Osteoblast (primary cell): Measurements from ENCODE around the gene ADCY5. TPM values are rescaled to one million over a fixed set of nuclear protein-coding genes. Genes with fewer than 3 reads are reported as not detected.
A peak's percentile ranks its signal among the peaks of the same experiment; 100 is the strongest.

Experiments used
- DNase-seq: peaks from one replicate; pipeline ENCODE4 v3.0.0; 2011; ENCODE audit warnings: low spot score, mixed read lengths; ENCODE audit not compliant: insufficient read length; ENCODE audit errors: missing footprints
- H2AFZ ChIP-seq: 2 replicates; pipeline ENCODE4 v1.6.0; 2011; ENCODE audit warnings: mild to moderate bottlenecking, low read length
- H3K27ac ChIP-seq: 2 replicates; pipeline ENCODE4 v1.5.1; 2011; ENCODE audit warnings: mild to moderate bottlenecking, low read depth, low read length, moderate library complexity
- H3K27me3 ChIP-seq: 2 replicates; pipeline ENCODE4 v1.6.0; 2012; ENCODE audit warnings: mild to moderate bottlenecking, control low read depth, inconsistent platforms, low read length, moderate library complexity; ENCODE audit not compliant: insufficient read depth
- H3K36me3 ChIP-seq: 2 replicates; pipeline ENCODE4 v1.5.1; 2011; ENCODE audit warnings: mild to moderate bottlenecking, low read length, control low read depth, moderate library complexity; ENCODE audit not compliant: insufficient read depth
- H3K4me1 ChIP-seq: 2 replicates; pipeline ENCODE4 v1.5.1; 2011; ENCODE audit warnings: mild to moderate bottlenecking, low read length, control low read depth, moderate library complexity; ENCODE audit not compliant: insufficient read depth
- H3K4me2 ChIP-seq: 2 replicates; pipeline ENCODE4 v1.6.0; 2011; ENCODE audit warnings: mild to moderate bottlenecking, low read length; ENCODE audit not compliant: insufficient read depth
- H3K4me3 ChIP-seq: fragments of 200-600 bp; sonication (generic); 3 replicates; pipeline ENCODE4 v1.5.1; 2012; ENCODE audit warnings: mild to moderate bottlenecking, low read length, inconsistent platforms; ENCODE audit not compliant: insufficient read depth
- H3K79me2 ChIP-seq: 2 replicates; pipeline ENCODE4 v1.6.0; 2012; ENCODE audit warnings: mild to moderate bottlenecking, low read length, control low read depth, inconsistent platforms; ENCODE audit not compliant: insufficient read depth
- H3K9me3 ChIP-seq: 2 replicates; pipeline ENCODE4 v1.5.1; 2011; ENCODE audit warnings: low read depth, low read length, control low read depth
- H4K20me1 ChIP-seq: 2 replicates; pipeline ENCODE4 v1.6.0; 2012; ENCODE audit warnings: mild to moderate bottlenecking, low read length, control low read depth; ENCODE audit not compliant: insufficient read depth
- CTCF ChIP-seq: IDR thresholded peaks from 2 replicates; pipeline ENCODE4 v1.5.1; 2011; ENCODE audit warnings: mild to moderate bottlenecking, low read depth, low read length, moderate library complexity; ENCODE audit errors: extremely low read depth
- total RNA-seq: library from RNA; depleted of rRNA; stranded (reverse); fragments of >200 nt; gene quantifications from 2 replicates; pipeline ENCODE4 v1.2.3, GENCODE V29; 2012

The ADCY5 gene
- total RNA-seq, 1 donor, result 0.72 TPM

GRCh38 chr3:123412076-123412475 lies 36.8 kb downstream of the ADCY5 start:
- H3K4me1 ChIP-seq, result no peaks in the 10 kb centered on the region
- H3K27me3 ChIP-seq, result peaks cover 49% of the 10 kb centered on the region
- TF ChIP-seq CTCF, result no peak
- no peak overlapping the region for H2AFZ ChIP-seq
- H3K4me3 ChIP-seq, result no peak overlapping the region
- no peak overlapping the region for H3K4me2 ChIP-seq
- no peaks in the 10 kb centered on the region for H4K20me1 ChIP-seq
- no peaks in the 10 kb centered on the region for H3K36me3 ChIP-seq
- no peak overlapping the region for H3K27ac ChIP-seq
- H3K79me2 ChIP-seq, result no peaks in the 10 kb centered on the region
- no peaks in the 10 kb centered on the region for H3K9me3 ChIP-seq
- no peak for DNase-seq

GRCh38 chr3:123411340-123412040 lies 37.4 kb downstream of the ADCY5 start:
- H3K27me3 ChIP-seq, result peaks cover 43% of the 10 kb centered on the region
- no peak overlapping the region for H3K4me3 ChIP-seq
- no peak overlapping the region for H3K27ac ChIP-seq
- H3K4me2 ChIP-seq, result no peak overlapping the region
- no peaks in the 10 kb centered on the region for H3K9me3 ChIP-seq
- H3K4me1 ChIP-seq, result no peaks in the 10 kb centered on the region
- no peaks in the 10 kb centered on the region for H3K36me3 ChIP-seq
- H3K79me2 ChIP-seq, result no peaks in the 10 kb centered on the region
- peak; percentile 69 for DNase-seq
- H4K20me1 ChIP-seq, result no peaks in the 10 kb centered on the region
- no peak overlapping the region for H2AFZ ChIP-seq
- TF ChIP-seq CTCF, result no peak

GRCh38 chr3:123410149-123410515 lies 38.8 kb downstream of the ADCY5 start:
- Histone ChIP-seq H3K4me2 (no peak overlapping the region), H3K27ac (no peak overlapping the region), H3K27me3 (peaks cover 36% of the 10 kb centered on the region), H3K4me1 (no peaks in the 10 kb centered on the region), H3K9me3 (no peaks in the 10 kb centered on the region), H3K36me3 (no peaks in the 10 kb centered on the region), H3K79me2 (no peaks in the 10 kb centered on the region), H3K4me3 (no peak overlapping the region), H2AFZ (no peak overlapping the region), H4K20me1 (no peaks in the 10 kb centered on the region)
- DNase-seq, result peak; percentile 38
- no peak for TF ChIP-seq CTCF

GRCh38 chr3:123409443-123410148 lies 39.3 kb downstream of the ADCY5 start:
- no peak overlapping the region for H3K4me3 ChIP-seq
- no peaks in the 10 kb centered on the region for H3K4me1 ChIP-seq
- H3K4me2 ChIP-seq, result no peak overlapping the region
- no peaks in the 10 kb centered on the region for H3K9me3 ChIP-seq
- TF ChIP-seq CTCF, result no peak
- no peaks in the 10 kb centered on the region for H4K20me1 ChIP-seq
- no peak for DNase-seq
- H3K36me3 ChIP-seq, result no peaks in the 10 kb centered on the region
- peaks cover 32% of the 10 kb centered on the region for H3K27me3 ChIP-seq
- no peaks in the 10 kb centered on the region for H3K79me2 ChIP-seq
- H3K27ac ChIP-seq, result no peak overlapping the region
- H2AFZ ChIP-seq, result no peak overlapping the region
